Hematopoietic multipotent progenitor cell treated with erythropoietin and hydrocortisone succinate and interleukin-3 and kit ligand, for 15 days (in vitro differentiated cells): ENCODE measurements around the gene KRTAP11-1.

Experiments used
- DNase-seq: peaks from one replicate; pipeline ENCODE4 v3.0.0-alpha.2; 2015; ENCODE audit warnings: low spot score

Gene KRTAP11-1

GRCh38 chr21:30881480-30881879 is at the start of gene KRTAP11-1:
KRTAP11-1 (minus strand) TSS chr21:30881580; CDS start chr21:30881524, 56 bp downstream.
- no peak for DNase-seq

- no peak for DNase-seq
Observed at GRCh38 chr21:30924146-30924700, 42.8 kb upstream of the KRTAP11-1 start.

- no peak for DNase-seq
Observed at GRCh38 chr21:30921129-30921528, 39.7 kb upstream of the KRTAP11-1 start.

GRCh38 chr21:30917557-30917956 is 36.2 kb upstream of the KRTAP11-1 start:
- no peak for DNase-seq

- no peak for DNase-seq
Observed at GRCh38 chr21:30900881-30901280, 19.5 kb upstream of the KRTAP11-1 start.

- no peak for DNase-seq
Observed at GRCh38 chr21:30882866-30883597, 1.7 kb upstream of the KRTAP11-1 start.

GRCh38 chr21:30880914-30881313 is 466 bp downstream of the KRTAP11-1 start:
- DNase-seq, result no peak

GRCh38 chr21:30874526-30874925 is 6.9 kb downstream of the KRTAP11-1 start:
- no peak for DNase-seq

GRCh38 chr21:30847627-30848500 is 33.5 kb downstream of the KRTAP11-1 start:
- DNase-seq, result no peak

GRCh38 chr21:30842990-30843389 is 38.4 kb downstream of the KRTAP11-1 start:
- no peak for DNase-seq

- no peak for DNase-seq
Observed at GRCh38 chr21:30839304-30839703, 42.1 kb downstream of the KRTAP11-1 start.

GRCh38 chr21:30838536-30838935 is 42.8 kb downstream of the KRTAP11-1 start:
- DNase-seq, result no peak

- peak; percentile 8 for DNase-seq
Observed at GRCh38 chr21:30831194-30831765, 50.1 kb downstream of the KRTAP11-1 start.
